WERI-Rb-1 (cell line): ENCODE measurements around the gene HOXC10.
A peak's percentile ranks its signal among the peaks of the same experiment; 100 is the strongest.

Experiments
- DNase-seq: peaks from one replicate; pipeline ENCODE4 v3.0.0-alpha.2; 2020
- H3K27ac ChIP-seq: fragments of 250-450 bp; sonication (Bioruptor Pico); 2 replicates; pipeline ENCODE4 v1.5.1; 2020; ENCODE audit warnings: mild to moderate bottlenecking, moderate library complexity
- H3K27me3 ChIP-seq: fragments of 250-450 bp; sonication (Bioruptor Pico); 2 replicates; pipeline ENCODE4 v1.5.1; 2021; ENCODE audit warnings: mild to moderate bottlenecking, low read depth, moderate library complexity; ENCODE audit not compliant: insufficient read depth, severe bottlenecking
- H3K36me3 ChIP-seq: fragments of 250-450 bp; sonication (Bioruptor Pico); 2 replicates; pipeline ENCODE4 v1.5.1; 2020; ENCODE audit warnings: mild to moderate bottlenecking, moderate library complexity
- H3K4me3 ChIP-seq: 2 replicates; pipeline ENCODE4 v1.5.1; 2011; ENCODE audit warnings: low read depth, mild to moderate bottlenecking, control low read depth, low read length
- H3K9me3 ChIP-seq: fragments of 250-450 bp; sonication (Bioruptor Pico); 2 replicates; pipeline ENCODE4 v1.5.1; 2021; ENCODE audit warnings: mild to moderate bottlenecking, moderate library complexity; ENCODE audit not compliant: severe bottlenecking
- CTCF ChIP-seq: IDR thresholded peaks from 2 replicates; pipeline ENCODE4 v1.5.1; 2011; ENCODE audit warnings: low read depth, mild to moderate bottlenecking, control low read depth, inconsistent platforms, low read length

The HOXC10 gene

GRCh38 chr12:54029529-54030441, 44.8 kb downstream of the HOXC10 start:
- H3K27ac ChIP-seq = no peak overlapping the region
- no peak for DNase-seq
- H3K9me3 ChIP-seq = no peaks in the 10 kb centered on the region
- H3K36me3 ChIP-seq = no peaks in the 10 kb centered on the region; the same call in 1 of the 2 replicates
- no peak for TF ChIP-seq CTCF
- no peaks in the 10 kb centered on the region for H3K27me3 ChIP-seq
- no peak overlapping the region for H3K4me3 ChIP-seq

- TF ChIP-seq CTCF = no peak
- H3K4me3 ChIP-seq = no peak overlapping the region
- H3K27ac ChIP-seq = no peak overlapping the region
- no peaks in the 10 kb centered on the region; the same call in 1 of the 2 replicates for H3K36me3 ChIP-seq
- DNase-seq = no peak
- H3K9me3 ChIP-seq = no peaks in the 10 kb centered on the region
- no peaks in the 10 kb centered on the region for H3K27me3 ChIP-seq
Measured at GRCh38 chr12:54030442-54030801, 45.5 kb downstream of the HOXC10 start.

- Histone ChIP-seq H3K27me3 (no peaks in the 10 kb centered on the region), H3K27ac (no peak overlapping the region), H3K4me3 (no peak overlapping the region), H3K36me3 (no peaks in the 10 kb centered on the region; the same call in 1 of the 2 replicates), H3K9me3 (no peaks in the 10 kb centered on the region)
- TF ChIP-seq CTCF = no peak
- DNase-seq = no peak
Measured at GRCh38 chr12:54030889-54031471, 46.0 kb downstream of the HOXC10 start.

- Histone ChIP-seq H3K4me3 (no peak overlapping the region), H3K9me3 (no peaks in the 10 kb centered on the region), H3K36me3 (no peaks in the 10 kb centered on the region; the same call in 1 of the 2 replicates), H3K27ac (no peak overlapping the region), H3K27me3 (no peaks in the 10 kb centered on the region)
- DNase-seq = no peak
- TF ChIP-seq CTCF = no peak
Measured at GRCh38 chr12:54031480-54031879, 46.5 kb downstream of the HOXC10 start.

- H3K27me3 ChIP-seq = no peaks in the 10 kb centered on the region
- TF ChIP-seq CTCF = no peak
- H3K36me3 ChIP-seq = no peaks in the 10 kb centered on the region; the same call in 1 of the 2 replicates
- H3K27ac ChIP-seq = peak overlapping the region; percentile 2; the same call in 1 of the 2 replicates
- H3K4me3 ChIP-seq = no peak overlapping the region
- DNase-seq = no peak
- no peaks in the 10 kb centered on the region for H3K9me3 ChIP-seq
Measured at GRCh38 chr12:54032086-54032619, 47.2 kb downstream of the HOXC10 start.
